ENCODE measurements around the gene GPC5. TPM values are rescaled to one million over a fixed set of nuclear protein-coding genes. Genes with fewer than 3 reads are reported as not detected.

The GPC5 gene
- total and polyA plus RNA-seq, 2 of the 8 experiments (the other 6 are each of a cell fraction or from before 2014, with no cell fraction given), result 0.20 to 0.39 TPM

DNA sequence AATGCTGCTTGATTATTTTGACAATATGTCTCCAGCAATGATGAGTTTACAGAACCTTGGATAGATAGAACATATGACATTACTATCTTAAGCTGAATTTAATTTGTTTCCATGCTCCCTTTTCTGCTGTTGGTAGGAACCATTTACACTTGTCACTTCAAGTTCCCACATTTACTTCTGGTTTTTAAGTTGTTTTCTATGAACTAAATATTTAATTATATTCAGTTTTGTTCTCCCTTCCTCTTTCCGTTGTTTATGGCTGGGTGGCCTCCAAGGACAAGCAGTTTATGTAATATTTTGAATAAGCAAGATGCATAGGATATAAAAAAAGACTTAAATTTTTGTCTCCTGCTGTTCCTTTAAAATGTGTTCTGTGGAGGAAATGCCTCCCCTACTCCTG, 860.6 kb downstream of the GPC5 start (continued):
- TF ChIP-seq, protein P1, sequence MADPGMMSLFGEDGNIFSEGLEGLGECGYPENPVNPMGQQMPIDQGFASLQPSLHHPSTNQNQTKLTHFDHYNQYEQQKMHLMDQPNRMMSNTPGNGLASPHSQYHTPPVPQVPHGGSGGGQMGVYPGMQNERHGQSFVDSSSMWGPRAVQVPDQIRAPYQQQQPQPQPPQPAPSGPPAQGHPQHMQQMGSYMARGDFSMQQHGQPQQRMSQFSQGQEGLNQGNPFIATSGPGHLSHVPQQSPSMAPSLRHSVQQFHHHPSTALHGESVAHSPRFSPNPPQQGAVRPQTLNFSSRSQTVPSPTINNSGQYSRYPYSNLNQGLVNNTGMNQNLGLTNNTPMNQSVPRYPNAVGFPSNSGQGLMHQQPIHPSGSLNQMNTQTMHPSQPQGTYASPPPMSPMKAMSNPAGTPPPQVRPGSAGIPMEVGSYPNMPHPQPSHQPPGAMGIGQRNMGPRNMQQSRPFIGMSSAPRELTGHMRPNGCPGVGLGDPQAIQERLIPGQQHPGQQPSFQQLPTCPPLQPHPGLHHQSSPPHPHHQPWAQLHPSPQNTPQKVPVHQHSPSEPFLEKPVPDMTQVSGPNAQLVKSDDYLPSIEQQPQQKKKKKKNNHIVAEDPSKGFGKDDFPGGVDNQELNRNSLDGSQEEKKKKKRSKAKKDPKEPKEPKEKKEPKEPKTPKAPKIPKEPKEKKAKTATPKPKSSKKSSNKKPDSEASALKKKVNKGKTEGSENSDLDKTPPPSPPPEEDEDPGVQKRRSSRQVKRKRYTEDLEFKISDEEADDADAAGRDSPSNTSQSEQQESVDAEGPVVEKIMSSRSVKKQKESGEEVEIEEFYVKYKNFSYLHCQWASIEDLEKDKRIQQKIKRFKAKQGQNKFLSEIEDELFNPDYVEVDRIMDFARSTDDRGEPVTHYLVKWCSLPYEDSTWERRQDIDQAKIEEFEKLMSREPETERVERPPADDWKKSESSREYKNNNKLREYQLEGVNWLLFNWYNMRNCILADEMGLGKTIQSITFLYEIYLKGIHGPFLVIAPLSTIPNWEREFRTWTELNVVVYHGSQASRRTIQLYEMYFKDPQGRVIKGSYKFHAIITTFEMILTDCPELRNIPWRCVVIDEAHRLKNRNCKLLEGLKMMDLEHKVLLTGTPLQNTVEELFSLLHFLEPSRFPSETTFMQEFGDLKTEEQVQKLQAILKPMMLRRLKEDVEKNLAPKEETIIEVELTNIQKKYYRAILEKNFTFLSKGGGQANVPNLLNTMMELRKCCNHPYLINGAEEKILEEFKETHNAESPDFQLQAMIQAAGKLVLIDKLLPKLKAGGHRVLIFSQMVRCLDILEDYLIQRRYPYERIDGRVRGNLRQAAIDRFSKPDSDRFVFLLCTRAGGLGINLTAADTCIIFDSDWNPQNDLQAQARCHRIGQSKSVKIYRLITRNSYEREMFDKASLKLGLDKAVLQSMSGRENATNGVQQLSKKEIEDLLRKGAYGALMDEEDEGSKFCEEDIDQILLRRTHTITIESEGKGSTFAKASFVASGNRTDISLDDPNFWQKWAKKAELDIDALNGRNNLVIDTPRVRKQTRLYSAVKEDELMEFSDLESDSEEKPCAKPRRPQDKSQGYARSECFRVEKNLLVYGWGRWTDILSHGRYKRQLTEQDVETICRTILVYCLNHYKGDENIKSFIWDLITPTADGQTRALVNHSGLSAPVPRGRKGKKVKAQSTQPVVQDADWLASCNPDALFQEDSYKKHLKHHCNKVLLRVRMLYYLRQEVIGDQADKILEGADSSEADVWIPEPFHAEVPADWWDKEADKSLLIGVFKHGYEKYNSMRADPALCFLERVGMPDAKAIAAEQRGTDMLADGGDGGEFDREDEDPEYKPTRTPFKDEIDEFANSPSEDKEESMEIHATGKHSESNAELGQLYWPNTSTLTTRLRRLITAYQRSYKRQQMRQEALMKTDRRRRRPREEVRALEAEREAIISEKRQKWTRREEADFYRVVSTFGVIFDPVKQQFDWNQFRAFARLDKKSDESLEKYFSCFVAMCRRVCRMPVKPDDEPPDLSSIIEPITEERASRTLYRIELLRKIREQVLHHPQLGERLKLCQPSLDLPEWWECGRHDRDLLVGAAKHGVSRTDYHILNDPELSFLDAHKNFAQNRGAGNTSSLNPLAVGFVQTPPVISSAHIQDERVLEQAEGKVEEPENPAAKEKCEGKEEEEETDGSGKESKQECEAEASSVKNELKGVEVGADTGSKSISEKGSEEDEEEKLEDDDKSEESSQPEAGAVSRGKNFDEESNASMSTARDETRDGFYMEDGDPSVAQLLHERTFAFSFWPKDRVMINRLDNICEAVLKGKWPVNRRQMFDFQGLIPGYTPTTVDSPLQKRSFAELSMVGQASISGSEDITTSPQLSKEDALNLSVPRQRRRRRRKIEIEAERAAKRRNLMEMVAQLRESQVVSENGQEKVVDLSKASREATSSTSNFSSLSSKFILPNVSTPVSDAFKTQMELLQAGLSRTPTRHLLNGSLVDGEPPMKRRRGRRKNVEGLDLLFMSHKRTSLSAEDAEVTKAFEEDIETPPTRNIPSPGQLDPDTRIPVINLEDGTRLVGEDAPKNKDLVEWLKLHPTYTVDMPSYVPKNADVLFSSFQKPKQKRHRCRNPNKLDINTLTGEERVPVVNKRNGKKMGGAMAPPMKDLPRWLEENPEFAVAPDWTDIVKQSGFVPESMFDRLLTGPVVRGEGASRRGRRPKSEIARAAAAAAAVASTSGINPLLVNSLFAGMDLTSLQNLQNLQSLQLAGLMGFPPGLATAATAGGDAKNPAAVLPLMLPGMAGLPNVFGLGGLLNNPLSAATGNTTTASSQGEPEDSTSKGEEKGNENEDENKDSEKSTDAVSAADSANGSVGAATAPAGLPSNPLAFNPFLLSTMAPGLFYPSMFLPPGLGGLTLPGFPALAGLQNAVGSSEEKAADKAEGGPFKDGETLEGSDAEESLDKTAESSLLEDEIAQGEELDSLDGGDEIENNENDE (IDR thresholded peaks at IDR 0.05; ENCODE audit: insufficient replicate concordance, low read length), result no peak
- no peak for TF ChIP-seq FOSL1 (IDR thresholded peaks at IDR 0.05; ENCODE audit: insufficient read depth, low read depth, low read length)
- TF ChIP-seq RAD21 (IDR thresholded peaks at IDR 0.05 in 1 of 2, conservative IDR thresholded peaks at IDR 0.05 in 1 of 2; ENCODE audit: low read depth in 2 of 2, low read length in 2 of 2), result no peak
- TF ChIP-seq, protein P2, sequence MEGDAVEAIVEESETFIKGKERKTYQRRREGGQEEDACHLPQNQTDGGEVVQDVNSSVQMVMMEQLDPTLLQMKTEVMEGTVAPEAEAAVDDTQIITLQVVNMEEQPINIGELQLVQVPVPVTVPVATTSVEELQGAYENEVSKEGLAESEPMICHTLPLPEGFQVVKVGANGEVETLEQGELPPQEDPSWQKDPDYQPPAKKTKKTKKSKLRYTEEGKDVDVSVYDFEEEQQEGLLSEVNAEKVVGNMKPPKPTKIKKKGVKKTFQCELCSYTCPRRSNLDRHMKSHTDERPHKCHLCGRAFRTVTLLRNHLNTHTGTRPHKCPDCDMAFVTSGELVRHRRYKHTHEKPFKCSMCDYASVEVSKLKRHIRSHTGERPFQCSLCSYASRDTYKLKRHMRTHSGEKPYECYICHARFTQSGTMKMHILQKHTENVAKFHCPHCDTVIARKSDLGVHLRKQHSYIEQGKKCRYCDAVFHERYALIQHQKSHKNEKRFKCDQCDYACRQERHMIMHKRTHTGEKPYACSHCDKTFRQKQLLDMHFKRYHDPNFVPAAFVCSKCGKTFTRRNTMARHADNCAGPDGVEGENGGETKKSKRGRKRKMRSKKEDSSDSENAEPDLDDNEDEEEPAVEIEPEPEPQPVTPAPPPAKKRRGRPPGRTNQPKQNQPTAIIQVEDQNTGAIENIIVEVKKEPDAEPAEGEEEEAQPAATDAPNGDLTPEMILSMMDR (IDR thresholded peaks at IDR 0.05; ENCODE audit: control extremely low read depth in 1 of 3, insufficient read depth in 1 of 3, low read depth in 1 of 3, low read length in 3 of 3), result no peak
- TF ChIP-seq KDM1A (IDR thresholded peaks at IDR 0.05; ENCODE audit: borderline replicate concordance, low read length), result no peak
- no peak for TF ChIP-seq SP2 (IDR thresholded peaks at IDR 0.05; ENCODE audit: low read length)
- TF ChIP-seq TBP (IDR thresholded peaks at IDR 0.05; ENCODE audit: low read depth, low read length), result no peak
- TF ChIP-seq SP4 (IDR thresholded peaks at IDR 0.05; ENCODE audit: low read length), result no peak

Data from H1 (cell line).